ENCODE data around the gene SLC35A2. TPM values are rescaled to one million over a fixed set of nuclear protein-coding genes. Genes with fewer than 3 reads are reported as not detected.

SLC35A2 gene
- total RNA-seq, 1 experiment from 2014 or later, result 12.7 TPM

- peak; percentile 72 for DNase-seq
- Histone ChIP-seq H4K20me1 (ENCODE audit: insufficient read depth, low read depth, low read length) (0 out of 2 replicates have a peak, but pooled peaks cover 3% of the 10 kb centered on the region), H2AFZ (ENCODE audit: low read length) (no peak overlapping the region), H3K27ac (ENCODE audit: low read length) (no peak overlapping the region), H3K27me3 (ENCODE audit: low read length) (no peaks in the 10 kb centered on the region), H3K79me2 (ENCODE audit: low read length) (peaks cover 51% of the 10 kb centered on the region), H3K9me3 (ENCODE audit: low read length) (no peaks in the 10 kb centered on the region), H3K9me2 (replicated peaks; ENCODE audit: insufficient read depth, low read length) (no peaks in the 10 kb centered on the region), H3K4me2 (ENCODE audit: low read depth, low read length, poor library complexity, severe bottlenecking) (no peak overlapping the region), H3K36me3 (ENCODE audit: insufficient read depth, low read length) (no peaks in the 10 kb centered on the region), H3K4me3 (ENCODE audit: low read length) (no peak overlapping the region), H3K4me1 (ENCODE audit: low read length) (peaks cover 7% of the 10 kb centered on the region), H3K9ac (ENCODE audit: low read length) (no peak overlapping the region)
Observed at GRCh38 chrX:48945517-48946348, 34.3 kb upstream of the SLC35A2 start.

GRCh38 chrX:48942895-48943294 lies 31.4 kb upstream of the SLC35A2 start:
- Histone ChIP-seq H3K4me1 (ENCODE audit: low read length) (peaks cover 35% of the 10 kb centered on the region), H4K20me1 (ENCODE audit: insufficient read depth, low read depth, low read length) (peaks cover 10% of the 10 kb centered on the region; the same call in 1 of the 2 replicates), H3K27ac (ENCODE audit: low read length) (peak overlapping the region; percentile 37; the same call in 1 of the 2 replicates), H3K79me2 (ENCODE audit: low read length) (peaks cover 72% of the 10 kb centered on the region), H3K9me2 (replicated peaks; ENCODE audit: insufficient read depth, low read length) (no peaks in the 10 kb centered on the region), H3K4me3 (ENCODE audit: low read length) (no peak overlapping the region), H3K27me3 (ENCODE audit: low read length) (no peaks in the 10 kb centered on the region), H3K36me3 (ENCODE audit: insufficient read depth, low read length) (no peaks in the 10 kb centered on the region), H3K9ac (ENCODE audit: low read length) (no peak overlapping the region), H3K4me2 (ENCODE audit: low read depth, low read length, poor library complexity, severe bottlenecking) (no peak overlapping the region), H3K9me3 (ENCODE audit: low read length) (no peaks in the 10 kb centered on the region), H2AFZ (ENCODE audit: low read length) (no peak overlapping the region)
- no peak for DNase-seq

DNA sequence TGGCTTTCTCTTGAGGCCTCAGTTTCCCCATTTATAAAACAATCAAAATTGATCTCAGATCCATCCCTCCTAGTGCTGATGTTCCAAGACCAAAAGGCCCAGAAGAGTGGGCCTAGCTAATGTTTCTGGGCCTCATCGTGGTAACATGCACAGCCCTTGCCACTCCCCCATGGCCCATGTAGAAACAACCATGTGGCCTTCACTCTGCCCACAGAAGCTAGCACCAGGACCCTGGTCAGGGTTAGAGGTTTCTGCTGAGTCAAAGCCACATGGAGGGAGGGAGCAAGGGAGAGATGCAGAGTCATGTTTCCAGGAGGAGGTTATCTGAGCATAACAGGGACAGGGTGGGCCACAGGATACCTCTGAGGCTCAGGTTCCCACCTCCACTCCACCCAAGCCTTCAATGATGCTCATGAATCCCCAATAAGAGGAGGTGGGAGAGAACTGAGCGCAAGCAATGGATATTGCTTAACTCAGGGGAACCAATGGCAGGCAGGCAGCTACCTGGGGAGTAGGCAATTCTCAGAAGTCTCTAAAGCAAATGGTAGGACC lies 29.0 kb upstream of the SLC35A2 start:
- Histone ChIP-seq H3K27me3 (ENCODE audit: low read length) (no peaks in the 10 kb centered on the region), H3K9ac (ENCODE audit: low read length) (peak overlapping the region; percentile 53), H3K9me2 (replicated peaks; ENCODE audit: insufficient read depth, low read length) (no peaks in the 10 kb centered on the region), H3K4me3 (ENCODE audit: low read length) (peak overlapping the region; percentile 52; the same call in 1 of the 2 replicates), H3K9me3 (ENCODE audit: low read length) (no peaks in the 10 kb centered on the region), H3K27ac (ENCODE audit: low read length) (peak overlapping the region; percentile 96), H3K79me2 (ENCODE audit: low read length) (peaks cover 81% of the 10 kb centered on the region), H3K36me3 (ENCODE audit: insufficient read depth, low read length) (0 out of 2 replicates have a peak, but pooled peaks cover 2% of the 10 kb centered on the region), H3K4me2 (ENCODE audit: low read depth, low read length, poor library complexity, severe bottlenecking) (peak overlapping the region; percentile 52), H4K20me1 (ENCODE audit: insufficient read depth, low read depth, low read length) (peaks cover 9% of the 10 kb centered on the region; the same call in 1 of the 2 replicates), H3K4me1 (ENCODE audit: low read length) (peaks cover 44% of the 10 kb centered on the region), H2AFZ (ENCODE audit: low read length) (no peak overlapping the region)
- DNase-seq, result no peak

GRCh38 chrX:48939524-48940228 lies 28.2 kb upstream of the SLC35A2 start:
- no peaks in the 10 kb centered on the region for H3K9me2 ChIP-seq (replicated peaks; ENCODE audit: insufficient read depth, low read length)
- H3K4me2 ChIP-seq (ENCODE audit: low read depth, low read length, poor library complexity, severe bottlenecking), result peak overlapping the region; percentile 52
- peaks cover 76% of the 10 kb centered on the region for H3K79me2 ChIP-seq (ENCODE audit: low read length)
- peak; percentile 79 for DNase-seq
- H3K27me3 ChIP-seq (ENCODE audit: low read length), result no peaks in the 10 kb centered on the region
- no peak overlapping the region for H2AFZ ChIP-seq (ENCODE audit: low read length)
- H3K9ac ChIP-seq (ENCODE audit: low read length), result peak overlapping the region; percentile 62
- H3K4me1 ChIP-seq (ENCODE audit: low read length), result peaks cover 44% of the 10 kb centered on the region
- H3K4me3 ChIP-seq (ENCODE audit: low read length), result peak overlapping the region; percentile 52; the same call in 1 of the 2 replicates
- H3K27ac ChIP-seq (ENCODE audit: low read length), result peak overlapping the region; percentile 96
- peaks cover 7% of the 10 kb centered on the region; the same call in 1 of the 2 replicates for H4K20me1 ChIP-seq (ENCODE audit: insufficient read depth, low read depth, low read length)
- peaks cover 6% of the 10 kb centered on the region; the same call in 1 of the 2 replicates for H3K36me3 ChIP-seq (ENCODE audit: insufficient read depth, low read length)
- H3K9me3 ChIP-seq (ENCODE audit: low read length), result no peaks in the 10 kb centered on the region

DNA sequence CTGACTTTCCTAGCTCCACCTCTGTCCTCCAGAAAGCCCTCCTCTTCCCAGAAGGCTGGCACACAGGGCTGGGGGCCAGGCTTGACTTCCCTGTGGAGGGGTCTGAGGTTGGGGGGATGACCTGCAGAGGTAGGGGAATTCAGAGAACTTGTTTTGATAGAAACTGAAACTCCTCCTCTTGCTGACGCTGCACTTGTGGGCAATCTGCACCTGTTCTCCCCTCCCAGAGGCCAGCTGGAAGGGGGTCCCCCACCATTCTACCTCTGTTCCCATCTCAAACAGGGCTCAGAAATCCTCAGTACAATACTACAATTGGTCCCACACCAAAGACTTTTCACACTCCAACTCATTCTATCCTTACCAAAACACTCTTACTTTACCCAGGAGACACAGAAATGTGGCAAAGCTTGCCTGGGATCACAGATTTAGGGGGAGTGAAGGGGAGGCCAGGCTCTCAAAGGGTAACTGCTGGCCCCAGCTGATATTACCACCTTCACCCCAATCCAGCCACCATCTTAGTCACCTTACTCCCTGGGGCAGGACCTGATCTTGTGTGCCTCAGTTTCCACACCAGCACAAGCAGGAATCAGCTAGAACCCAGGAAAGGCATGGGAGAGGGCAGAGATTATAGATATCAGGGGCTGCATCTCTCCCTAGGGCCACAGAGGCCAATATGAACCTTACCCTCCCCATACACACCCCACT lies 27.4 kb upstream of the SLC35A2 start:
- no peak overlapping the region for H2AFZ ChIP-seq (ENCODE audit: low read length)
- H3K27me3 ChIP-seq (ENCODE audit: low read length), result no peaks in the 10 kb centered on the region
- peaks cover 7% of the 10 kb centered on the region; the same call in 1 of the 2 replicates for H4K20me1 ChIP-seq (ENCODE audit: insufficient read depth, low read depth, low read length)
- H3K9me2 ChIP-seq (replicated peaks; ENCODE audit: insufficient read depth, low read length), result no peaks in the 10 kb centered on the region
- H3K27ac ChIP-seq (ENCODE audit: low read length), result peak overlapping the region; percentile 96
- H3K9ac ChIP-seq (ENCODE audit: low read length), result peak overlapping the region; percentile 62
- H3K9me3 ChIP-seq (ENCODE audit: low read length), result no peaks in the 10 kb centered on the region
- peaks cover 44% of the 10 kb centered on the region for H3K4me1 ChIP-seq (ENCODE audit: low read length)
- DNase-seq, result no peak
- peaks cover 6% of the 10 kb centered on the region; the same call in 1 of the 2 replicates for H3K36me3 ChIP-seq (ENCODE audit: insufficient read depth, low read length)
- peak overlapping the region; percentile 52; the same call in 1 of the 2 replicates for H3K4me3 ChIP-seq (ENCODE audit: low read length)
- H3K4me2 ChIP-seq (ENCODE audit: low read depth, low read length, poor library complexity, severe bottlenecking), result peak overlapping the region; percentile 52
- H3K79me2 ChIP-seq (ENCODE audit: low read length), result peaks cover 69% of the 10 kb centered on the region

- no peak overlapping the region for H2AFZ ChIP-seq (ENCODE audit: low read length)
- H3K9me2 ChIP-seq (replicated peaks; ENCODE audit: insufficient read depth, low read length), result no peaks in the 10 kb centered on the region
- no peak for DNase-seq
- peaks cover 55% of the 10 kb centered on the region for H3K79me2 ChIP-seq (ENCODE audit: low read length)
- H3K4me2 ChIP-seq (ENCODE audit: low read depth, low read length, poor library complexity, severe bottlenecking), result no peak overlapping the region
- H3K36me3 ChIP-seq (ENCODE audit: insufficient read depth, low read length), result peaks cover 6% of the 10 kb centered on the region; the same call in 1 of the 2 replicates
- peak overlapping the region; percentile 96 for H3K27ac ChIP-seq (ENCODE audit: low read length)
- H3K4me3 ChIP-seq (ENCODE audit: low read length), result no peak overlapping the region
- H3K4me1 ChIP-seq (ENCODE audit: low read length), result peaks cover 44% of the 10 kb centered on the region
- peak overlapping the region; percentile 35; the same call in 1 of the 2 replicates for H3K9ac ChIP-seq (ENCODE audit: low read length)
- peaks cover 7% of the 10 kb centered on the region; the same call in 1 of the 2 replicates for H4K20me1 ChIP-seq (ENCODE audit: insufficient read depth, low read depth, low read length)
- H3K9me3 ChIP-seq (ENCODE audit: low read length), result no peaks in the 10 kb centered on the region
- no peaks in the 10 kb centered on the region for H3K27me3 ChIP-seq (ENCODE audit: low read length)
Observed at GRCh38 chrX:48937054-48937907, 25.8 kb upstream of the SLC35A2 start.

GRCh38 chrX:48936429-48937053 lies 25.1 kb upstream of the SLC35A2 start:
- Histone ChIP-seq H3K9me2 (replicated peaks; ENCODE audit: insufficient read depth, low read length) (no peaks in the 10 kb centered on the region), H3K4me3 (ENCODE audit: low read length) (no peak overlapping the region), H3K79me2 (ENCODE audit: low read length) (peaks cover 50% of the 10 kb centered on the region), H3K9me3 (ENCODE audit: low read length) (no peaks in the 10 kb centered on the region), H3K36me3 (ENCODE audit: insufficient read depth, low read length) (peaks cover 6% of the 10 kb centered on the region; the same call in 1 of the 2 replicates), H3K9ac (ENCODE audit: low read length) (no peak overlapping the region), H3K4me2 (ENCODE audit: low read depth, low read length, poor library complexity, severe bottlenecking) (no peak overlapping the region), H3K27ac (ENCODE audit: low read length) (peak overlapping the region; percentile 96), H4K20me1 (ENCODE audit: insufficient read depth, low read depth, low read length) (peaks cover 7% of the 10 kb centered on the region; the same call in 1 of the 2 replicates), H3K4me1 (ENCODE audit: low read length) (peaks cover 41% of the 10 kb centered on the region), H2AFZ (ENCODE audit: low read length) (no peak overlapping the region), H3K27me3 (ENCODE audit: low read length) (no peaks in the 10 kb centered on the region)
- DNase-seq, result no peak
